ENCODE measurements around the gene SHC2. TPM values are rescaled to one million over a fixed set of nuclear protein-coding genes. Genes with fewer than 3 reads are reported as not detected.
"Not testable (repeated sequence)": the region's sequence is repeated elsewhere in the genome, so short reads cannot be mapped to it uniquely, and the experiment has no call there.

The SHC2 gene
- total RNA-seq, 4 donors from 2014 or later = 14.6 to 25.0 (median 17.8) TPM

DNA sequence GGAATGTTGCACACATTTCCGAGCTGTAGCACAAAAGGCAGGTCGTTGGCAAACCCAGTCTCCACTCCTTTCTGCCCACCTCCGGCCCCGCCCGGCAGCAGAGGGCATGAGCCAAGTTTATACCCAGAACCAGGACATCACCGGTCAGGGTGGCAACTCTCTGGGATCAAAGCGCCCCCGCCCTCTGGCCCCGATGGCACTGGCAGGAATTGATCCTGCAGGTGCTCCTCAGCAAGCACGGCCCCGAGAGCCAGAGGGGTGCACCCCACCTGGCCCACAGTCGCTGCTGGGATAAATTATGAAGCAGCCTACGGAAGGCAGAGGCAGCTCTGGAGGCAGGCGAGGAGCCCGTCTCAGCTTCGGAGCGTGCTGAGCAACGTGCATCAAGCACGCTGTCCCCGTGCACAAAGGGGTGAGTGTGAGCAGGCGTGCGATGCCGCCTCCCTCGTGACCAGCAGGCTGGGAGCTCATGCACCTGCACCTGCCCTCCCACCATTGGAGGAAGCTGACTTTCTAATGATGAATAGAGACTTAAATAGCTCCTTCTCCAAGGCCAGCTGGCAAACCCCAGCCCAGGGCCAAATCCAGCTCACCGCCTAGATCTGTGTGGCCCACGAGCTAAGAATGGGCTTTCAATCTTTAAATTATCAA lies 25.7 kb downstream of the SHC2 start:
- TF ChIP-seq CTCF (IDR thresholded peaks at IDR 0.05) (no peak), POLR2A (IDR thresholded peaks at IDR 0.05) (no peak)
- no peak overlapping the region for H3K4me3 ChIP-seq (ENCODE audit: low read depth, poor library complexity, severe bottlenecking)
- WGBS, 2 donors = 78 to 85% methylated on average over 26 of the region's 26 CpGs
- DNase-seq (ENCODE audit: low spot score in 2 of 2) = no peak
- intact Hi-C loops (cut with DNase I; ENCODE audit: low total_unique reads) = no loop called here

GRCh38 chr19:434152-434960 lies 26.5 kb downstream of the SHC2 start:
- no peak for DNase-seq (ENCODE audit: low spot score in 2 of 2)
- TF ChIP-seq CTCF (IDR thresholded peaks at IDR 0.05) (no peak), POLR2A (IDR thresholded peaks at IDR 0.05) (no peak)
- 85 to 89% methylated on average over 22 of the region's 22 CpGs for WGBS, 2 donors
- H3K4me3 ChIP-seq (ENCODE audit: low read depth, poor library complexity, severe bottlenecking) = no peak overlapping the region
- intact Hi-C loops (cut with DNase I; ENCODE audit: low total_unique reads) = no loop called here

- TF ChIP-seq POLR2A (IDR thresholded peaks at IDR 0.05) = no peak
- intact Hi-C loops (cut with DNase I; ENCODE audit: low total_unique reads) = no loop called here
- no peak for DNase-seq (ENCODE audit: low spot score in 2 of 2)
- WGBS, 2 donors = 97 to 98% methylated on average over 10 of the region's 10 CpGs
- H3K4me3 ChIP-seq (ENCODE audit: low read depth, poor library complexity, severe bottlenecking) = no peak overlapping the region
Measured at GRCh38 chr19:430701-431100, 30.1 kb downstream of the SHC2 start.

- no peak overlapping the region for H3K4me3 ChIP-seq (ENCODE audit: low read depth, poor library complexity, severe bottlenecking)
- TF ChIP-seq CTCF (IDR thresholded peaks at IDR 0.05) (no peak), POLR2A (IDR thresholded peaks at IDR 0.05) (no peak)
- intact Hi-C loops (cut with DNase I; ENCODE audit: low total_unique reads) = no loop called here
- DNase-seq (ENCODE audit: low spot score in 2 of 2) = no peak
- WGBS, 2 donors = 92 to 94% methylated on average over 15 of the region's 15 CpGs
Measured at GRCh38 chr19:428149-428548, 32.7 kb downstream of the SHC2 start.

DNA sequence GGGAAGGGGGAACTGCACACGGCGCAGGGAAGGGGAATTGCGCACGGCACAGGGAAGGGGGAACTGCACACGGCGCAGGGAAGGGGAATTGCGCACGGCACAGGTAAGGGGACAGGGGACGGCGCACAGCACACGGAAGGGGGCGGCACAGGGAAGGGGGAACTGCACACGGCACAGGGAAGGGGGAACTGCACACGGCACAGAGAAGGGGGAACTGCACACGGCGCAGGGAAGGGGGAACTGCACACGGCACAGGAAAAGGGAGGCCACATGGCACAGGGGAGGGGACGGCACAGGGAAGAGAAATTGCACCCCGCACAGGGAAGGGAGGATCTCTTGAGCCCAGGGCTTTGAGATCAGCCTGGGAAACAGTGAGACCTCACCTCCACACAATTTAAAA lies 33.2 kb downstream of the SHC2 start:
- WGBS, 2 donors = 64 to 66% methylated on average over 13 to 19 of the region's 19 CpGs
- DNase-seq (ENCODE audit: low spot score in 2 of 2); intact Hi-C loops (cut with DNase I; ENCODE audit: low total_unique reads); H3K4me3 ChIP-seq (ENCODE audit: low read depth, poor library complexity, severe bottlenecking): not testable (repeated sequence)

DNA sequence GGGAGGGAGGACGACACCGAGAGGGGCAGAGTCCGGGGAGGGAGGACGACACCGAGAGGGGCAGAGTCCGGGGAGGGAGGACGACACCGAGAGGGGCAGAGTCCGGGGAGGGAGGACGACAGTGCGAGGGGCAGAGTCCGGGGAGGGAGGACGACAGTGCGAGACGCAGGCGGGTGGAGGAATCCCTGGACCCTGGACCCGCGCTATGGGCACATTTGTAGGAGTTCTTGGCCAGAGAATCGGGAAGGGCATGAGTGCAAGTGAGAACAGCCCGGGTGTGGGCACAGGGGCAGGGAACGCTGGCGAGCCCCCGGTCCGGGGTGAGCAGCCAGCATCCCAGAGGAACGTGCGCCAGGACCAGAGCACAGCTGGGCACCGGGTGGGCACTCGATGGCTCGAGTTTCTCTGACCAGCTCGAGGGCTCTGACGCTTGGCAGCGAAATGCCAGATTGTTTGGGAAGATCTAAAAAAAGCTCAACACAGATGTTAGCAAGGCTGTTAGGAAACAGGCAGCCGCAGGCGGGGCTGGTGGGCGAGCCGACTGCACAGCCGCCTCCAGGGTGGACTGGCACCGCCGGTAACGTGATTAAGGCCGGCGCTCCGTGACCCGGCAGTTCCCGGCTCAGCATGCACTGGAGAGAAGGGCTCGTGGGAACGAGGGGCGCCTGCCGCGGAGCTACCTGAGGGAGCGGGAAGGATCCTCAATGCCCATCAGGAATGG lies 33.9 kb downstream of the SHC2 start:
- intact Hi-C loops (cut with DNase I; ENCODE audit: low total_unique reads) = no loop called here
- H3K4me3 ChIP-seq (ENCODE audit: low read depth, poor library complexity, severe bottlenecking) = no peak overlapping the region
- WGBS, 2 donors = 71 to 77% methylated on average over 49 to 50 of the region's 51 CpGs
- DNase-seq (ENCODE audit: low spot score in 2 of 2) = no peak
- TF ChIP-seq POLR2A (IDR thresholded peaks at IDR 0.05) (no peak), CTCF (IDR thresholded peaks at IDR 0.05) (no peak)
